HG03095 (cell line): ENCODE measurements around the gene USP27X.
A peak's percentile ranks its signal among the peaks of the same experiment; 100 is the strongest.

Source experiments
- ATAC-seq: cut with Tn5 transposase; IDR thresholded peaks from one replicate; pipeline ENCODE4 v1.9.1; 2021; ENCODE audit warnings: moderate library complexity; ENCODE audit not compliant: unreplicated experiment

The USP27X gene

DNA sequence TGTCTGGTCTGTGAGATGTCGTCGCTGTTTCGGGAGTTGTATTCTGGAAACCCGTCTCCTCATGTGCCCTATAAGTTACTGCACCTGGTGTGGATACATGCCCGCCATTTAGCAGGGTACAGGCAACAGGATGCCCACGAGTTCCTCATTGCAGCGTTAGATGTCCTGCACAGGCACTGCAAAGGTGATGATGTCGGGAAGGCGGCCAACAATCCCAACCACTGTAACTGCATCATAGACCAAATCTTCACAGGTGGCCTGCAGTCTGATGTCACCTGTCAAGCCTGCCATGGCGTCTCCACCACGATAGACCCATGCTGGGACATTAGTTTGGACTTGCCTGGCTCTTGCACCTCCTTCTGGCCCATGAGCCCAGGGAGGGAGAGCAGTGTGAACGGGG is 1.4 kb downstream of the USP27X start:
- no peak for ATAC-seq

- no peak for ATAC-seq
These were observed 5.1 kb downstream of the USP27X start for GRCh38 chrX:49884290-49884862.

GRCh38 chrX:49892542-49892941 is 13.3 kb downstream of the USP27X start:
- no peak for ATAC-seq

DNA sequence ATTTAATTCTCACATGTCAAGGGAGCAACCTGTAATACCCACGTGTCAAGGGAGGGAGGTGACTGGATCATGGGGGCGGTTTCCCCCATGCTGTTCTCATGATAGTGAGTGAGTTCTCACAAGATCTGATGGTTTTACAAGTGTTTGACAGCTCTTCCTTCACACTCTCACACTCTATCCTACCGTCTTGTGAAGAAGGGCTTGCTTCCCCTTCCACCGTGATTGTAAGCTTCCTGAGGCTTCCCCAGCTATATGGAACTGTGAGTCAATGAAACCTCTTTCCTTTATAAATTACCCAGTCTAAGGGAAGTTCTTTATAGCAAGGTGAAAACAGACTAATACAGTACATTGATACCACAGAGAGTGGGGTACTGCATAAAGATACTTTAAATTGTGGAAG is 17.7 kb downstream of the USP27X start:
- no peak for ATAC-seq

DNA sequence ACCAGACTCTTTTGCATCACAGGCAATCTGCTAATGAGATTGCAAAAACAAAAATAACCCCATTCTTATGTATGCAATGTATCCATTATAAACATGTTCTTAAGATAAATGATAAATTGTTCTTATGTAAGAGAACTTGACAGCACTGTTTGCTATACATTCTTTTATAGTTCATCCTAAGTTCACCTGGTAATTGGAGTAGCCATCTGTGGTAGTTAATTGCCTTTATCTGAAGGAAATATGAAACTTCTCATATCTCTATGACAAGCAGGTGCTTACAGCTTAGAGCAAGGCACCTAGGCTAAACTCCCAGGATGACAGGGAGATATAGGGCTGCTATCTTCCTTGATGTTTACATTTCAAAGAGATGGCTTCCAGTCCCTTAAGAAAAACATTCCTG is 21.8 kb downstream of the USP27X start:
- no peak for ATAC-seq

DNA sequence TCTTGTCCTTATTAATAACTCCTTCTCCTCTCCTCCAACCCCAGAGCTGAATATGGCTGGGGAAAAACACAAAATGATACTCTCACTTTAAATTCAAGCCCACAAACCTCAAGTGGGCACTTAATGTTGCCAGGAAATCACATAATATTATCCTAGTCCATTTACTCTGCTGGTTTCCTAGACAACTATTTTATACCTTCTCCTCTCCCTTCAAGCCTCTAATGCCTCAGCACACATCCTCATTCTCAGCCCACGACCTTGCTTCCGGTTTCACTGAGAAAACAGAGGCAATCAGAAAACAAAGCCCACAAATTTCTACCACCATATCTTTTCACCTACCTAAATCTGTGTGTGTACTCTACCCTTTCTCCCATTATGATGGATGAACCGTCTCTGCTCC is 31.1 kb downstream of the USP27X start:
- no peak for ATAC-seq

- no peak for ATAC-seq
These were observed 32.8 kb downstream of the USP27X start for GRCh38 chrX:49912086-49912485.

GRCh38 chrX:49912861-49913260 is 33.6 kb downstream of the USP27X start:
- ATAC-seq: no peak

DNA sequence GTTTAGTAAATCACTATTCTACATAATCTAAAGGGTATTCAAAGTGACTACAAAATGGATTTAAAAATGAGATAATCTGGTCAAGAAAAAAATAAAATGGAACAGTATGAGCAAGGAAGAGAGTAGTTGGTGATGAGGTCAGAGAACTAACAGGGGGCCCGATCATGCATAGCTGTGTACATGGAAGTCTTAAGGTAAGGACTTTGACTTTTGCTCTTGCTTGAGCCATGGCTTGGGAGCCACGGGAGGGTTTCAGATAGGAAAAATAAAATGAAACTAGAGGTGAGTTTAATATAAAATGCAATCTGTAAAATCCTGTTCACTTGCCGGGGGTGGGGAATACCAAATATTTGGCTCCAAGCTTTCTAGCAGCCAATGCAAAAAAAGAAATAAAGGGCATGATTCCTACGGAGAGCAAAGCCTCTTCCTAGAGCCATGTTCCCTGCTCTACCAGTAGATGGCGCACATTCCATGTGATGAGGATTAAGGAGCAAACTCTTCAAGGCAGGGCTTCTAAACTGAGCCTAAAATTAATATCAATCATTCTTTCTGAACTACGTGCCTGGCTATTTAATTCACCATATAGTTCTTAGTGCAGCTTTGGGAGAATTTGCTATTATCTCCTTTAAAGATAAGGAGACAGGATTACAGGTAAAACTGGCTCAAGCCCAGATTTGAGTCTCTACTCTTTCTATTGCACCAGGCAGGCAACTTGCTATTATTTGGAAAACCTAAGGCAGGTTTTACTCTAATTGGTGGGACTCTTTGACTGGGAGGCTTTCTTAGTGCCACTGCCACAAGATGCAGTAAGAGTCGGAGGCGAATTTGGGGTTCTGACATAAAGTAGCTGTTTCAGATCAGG is 36.3 kb downstream of the USP27X start:
- ATAC-seq: peak; percentile 84

- no peak for ATAC-seq
These were observed 40.3 kb downstream of the USP27X start for GRCh38 chrX:49919617-49920016.

GRCh38 chrX:49921109-49921508 is 41.8 kb downstream of the USP27X start:
- ATAC-seq: no peak

DNA sequence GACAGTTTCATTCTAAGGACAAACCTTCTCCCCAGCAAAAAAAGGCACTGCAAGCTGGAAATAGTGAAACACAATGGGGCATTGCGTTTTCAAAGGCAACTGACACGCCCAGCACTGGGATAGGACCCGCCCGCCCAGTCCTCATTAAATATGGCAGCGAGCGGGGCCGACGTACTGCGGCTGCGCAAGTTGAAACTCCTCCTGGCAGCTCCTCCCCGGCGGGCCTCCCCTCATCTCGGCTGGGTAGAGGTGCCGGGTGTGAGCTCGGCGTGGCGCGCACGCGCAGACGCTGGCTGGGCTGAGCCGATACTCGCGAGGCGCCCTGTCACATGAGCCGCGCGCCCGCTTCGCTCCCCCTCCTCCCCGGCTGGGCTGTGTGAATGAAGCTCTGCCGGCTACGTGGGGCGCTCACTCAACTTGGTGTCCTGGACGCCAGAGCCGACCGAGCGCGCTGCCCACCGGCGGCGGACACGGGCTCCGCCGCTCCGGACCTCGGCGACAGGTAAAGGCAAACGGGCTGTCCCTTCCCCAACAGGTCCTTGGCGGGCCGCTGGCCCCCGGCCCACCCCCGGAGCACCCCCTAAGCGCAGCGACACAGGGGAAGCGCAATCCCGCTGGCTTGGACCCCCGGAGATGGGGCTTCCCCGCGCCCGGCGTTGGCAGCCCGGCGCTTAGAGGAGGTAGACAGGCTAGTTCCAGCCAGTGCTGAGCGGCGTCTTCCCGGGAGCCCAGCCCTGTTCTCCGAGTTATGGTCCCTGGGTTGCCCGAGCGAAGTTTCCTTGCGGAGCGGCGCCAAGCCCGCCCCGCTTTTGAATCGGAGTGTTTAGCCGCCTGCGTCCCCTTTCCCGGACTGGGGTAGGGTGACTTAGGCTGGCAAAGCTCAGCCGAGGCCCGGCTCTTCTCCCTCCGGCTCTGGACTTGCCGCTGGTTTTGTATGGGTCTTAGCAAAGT is 43.3 kb downstream of the USP27X start, which contains the start of gene CLCN5:
CLCN5 (plus strand) TSS at position 306 of the 951 bp plus-strand sequence. CDS start 2,703 bp downstream, outside the sequence.
- ATAC-seq: peak; percentile 91

GRCh38 chrX:49925176-49925575 is 45.9 kb downstream of the USP27X start:
- no peak for ATAC-seq

GRCh38 chrX:49930039-49930438 is 50.8 kb downstream of the USP27X start:
- ATAC-seq: no peak
